GM23248 (cell line): ENCODE results near the gene KCTD16.

ENCODE experiments used
- EZH2 ChIP-seq: fragments of 200-600 bp; sonication (generic); IDR thresholded peaks from 2 replicates; pipeline ENCODE4 v1.6.1; 2018; ENCODE audit warnings: antibody characterized with exemption, mild to moderate bottlenecking; ENCODE audit not compliant: insufficient read depth, poor library complexity, severe bottlenecking
- EZH2phosphoT487 ChIP-seq: fragments of 200-600 bp; sonication (generic); IDR thresholded peaks from 2 replicates; pipeline ENCODE4 v1.6.1; 2018; ENCODE audit warnings: antibody characterized with exemption, moderate library complexity, mild to moderate bottlenecking, low read depth; ENCODE audit not compliant: insufficient read depth

DNA sequence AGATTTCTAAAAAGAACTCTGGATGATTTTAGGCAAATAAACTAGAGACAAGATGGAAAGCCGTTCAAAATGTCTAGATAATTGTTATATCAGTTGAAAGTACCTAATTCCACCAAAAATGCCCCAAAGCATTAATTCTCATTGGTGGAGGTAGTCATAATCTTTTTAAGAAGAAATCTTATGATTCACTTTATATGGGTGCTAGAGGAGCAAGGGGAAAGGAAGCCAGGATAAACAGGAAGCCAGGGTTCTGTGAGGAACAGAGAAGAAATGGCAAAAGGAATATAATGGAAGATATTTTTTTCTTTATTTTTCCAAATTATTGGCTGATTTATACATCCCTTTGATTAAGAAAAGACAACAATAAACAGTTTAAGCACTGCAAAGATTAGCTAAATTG lies 8.0 kb upstream of the KCTD16 start:
- TF ChIP-seq EZH2 (no peak), EZH2phosphoT487 (no peak)
